Ascending aorta (tissue), 2 donors: ENCODE data around the gene ATP1B1. TPM values are rescaled to one million over a fixed set of nuclear protein-coding genes. Genes with fewer than 3 reads are reported as not detected.

Experiments
- DNase-seq, 2 donors: peaks; one replicate each; pipeline ENCODE4 v3.0.0-alpha.2; 2019; ENCODE audit warnings: low spot score in 2 of 2
- H3K27ac ChIP-seq, 2 donors: fragments of 200-600 bp; sonication (generic); one replicate each; pipeline ENCODE4 v1.5.1; 2016 to 2017; ENCODE audit warnings: mild to moderate bottlenecking in 1 of 2
- H3K27me3 ChIP-seq: fragments of 200-600 bp; sonication (generic); one replicate; pipeline ENCODE4 v1.5.1; 2017
- H3K36me3 ChIP-seq, 2 donors: fragments of 200-600 bp; sonication (generic); one replicate each; pipeline ENCODE4 v1.5.1; 2016
- H3K4me1 ChIP-seq, 2 donors: fragments of 200-600 bp; sonication (generic); one replicate each; pipeline ENCODE4 v1.5.1; 2016 to 2017; ENCODE audit warnings: mild to moderate bottlenecking in 1 of 2
- H3K4me3 ChIP-seq, 2 donors: fragments of 200-600 bp; sonication (generic); one replicate each; pipeline ENCODE4 v1.5.1; 2016 to 2017; ENCODE audit warnings: mild to moderate bottlenecking in 1 of 2
- H3K9me3 ChIP-seq, 2 donors: fragments of 200-600 bp; sonication (generic); one replicate each; pipeline ENCODE4 v1.5.1; 2016
- intact Hi-C: fragments of 100-400 bp; cut with DNase I; formaldehyde crosslinking; loops from one replicate; pipeline ENCODE4 v1.15.1; 2023
- total RNA-seq: library from RNA; depleted of rRNA; stranded (reverse); fragments of >200 nt; gene quantifications from one replicate; pipeline ENCODE4 v1.1.0, GENCODE V29; 2016
- TF ChIP-seq, protein P1 (sequence below), 3 experiments: fragments of 200-600 bp in 2 of 3; fragments of 450-650 bp in 1 of 3; sonication (generic) in 2 of 3; IDR thresholded peaks; one replicate each; pipeline ENCODE4 v1.5.1; 2016 to 2019; ENCODE audit warnings: antibody characterized with exemption in 3 of 3, mild to moderate bottlenecking in 1 of 3, moderate library complexity in 1 of 3

Gene ATP1B1
- total RNA-seq, 1 donor from 2014 or later, result 3.5 TPM

DNA sequence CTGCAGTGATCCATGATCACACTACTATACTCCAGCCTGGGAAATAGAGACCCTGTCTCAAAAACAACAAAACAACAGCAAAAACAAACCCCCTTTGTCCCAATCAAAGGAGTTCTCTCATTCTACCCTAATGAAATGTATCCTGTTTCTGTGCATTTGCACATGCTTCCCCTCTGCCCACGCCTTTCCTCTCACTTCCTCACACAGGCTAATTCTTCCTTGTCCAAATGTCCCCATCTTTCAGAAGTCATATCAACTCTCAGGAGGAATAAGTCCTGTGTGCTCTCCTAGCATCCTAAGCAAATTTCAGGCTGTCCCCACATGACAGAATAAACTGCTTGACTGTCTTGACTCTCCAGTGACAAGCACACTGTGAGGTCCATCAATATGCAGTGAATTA is 8.1 kb upstream of the ATP1B1 start:
- H3K4me1 ChIP-seq, result peaks cover 0 to 5% of the 10 kb centered on the region in 2 donors
- H3K9me3 ChIP-seq, result no peaks in the 10 kb centered on the region
- no peaks in the 10 kb centered on the region for H3K36me3 ChIP-seq
- DNase-seq, result no peak
- TF ChIP-seq, protein P1, sequence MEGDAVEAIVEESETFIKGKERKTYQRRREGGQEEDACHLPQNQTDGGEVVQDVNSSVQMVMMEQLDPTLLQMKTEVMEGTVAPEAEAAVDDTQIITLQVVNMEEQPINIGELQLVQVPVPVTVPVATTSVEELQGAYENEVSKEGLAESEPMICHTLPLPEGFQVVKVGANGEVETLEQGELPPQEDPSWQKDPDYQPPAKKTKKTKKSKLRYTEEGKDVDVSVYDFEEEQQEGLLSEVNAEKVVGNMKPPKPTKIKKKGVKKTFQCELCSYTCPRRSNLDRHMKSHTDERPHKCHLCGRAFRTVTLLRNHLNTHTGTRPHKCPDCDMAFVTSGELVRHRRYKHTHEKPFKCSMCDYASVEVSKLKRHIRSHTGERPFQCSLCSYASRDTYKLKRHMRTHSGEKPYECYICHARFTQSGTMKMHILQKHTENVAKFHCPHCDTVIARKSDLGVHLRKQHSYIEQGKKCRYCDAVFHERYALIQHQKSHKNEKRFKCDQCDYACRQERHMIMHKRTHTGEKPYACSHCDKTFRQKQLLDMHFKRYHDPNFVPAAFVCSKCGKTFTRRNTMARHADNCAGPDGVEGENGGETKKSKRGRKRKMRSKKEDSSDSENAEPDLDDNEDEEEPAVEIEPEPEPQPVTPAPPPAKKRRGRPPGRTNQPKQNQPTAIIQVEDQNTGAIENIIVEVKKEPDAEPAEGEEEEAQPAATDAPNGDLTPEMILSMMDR (IDR thresholded peaks at IDR 0.05), result no peak
- intact Hi-C loops, result no loop called here
- H3K4me3 ChIP-seq, result no peak overlapping the region
- H3K27me3 ChIP-seq, result no peaks in the 10 kb centered on the region
- H3K27ac ChIP-seq, result no peak overlapping the region

DNA sequence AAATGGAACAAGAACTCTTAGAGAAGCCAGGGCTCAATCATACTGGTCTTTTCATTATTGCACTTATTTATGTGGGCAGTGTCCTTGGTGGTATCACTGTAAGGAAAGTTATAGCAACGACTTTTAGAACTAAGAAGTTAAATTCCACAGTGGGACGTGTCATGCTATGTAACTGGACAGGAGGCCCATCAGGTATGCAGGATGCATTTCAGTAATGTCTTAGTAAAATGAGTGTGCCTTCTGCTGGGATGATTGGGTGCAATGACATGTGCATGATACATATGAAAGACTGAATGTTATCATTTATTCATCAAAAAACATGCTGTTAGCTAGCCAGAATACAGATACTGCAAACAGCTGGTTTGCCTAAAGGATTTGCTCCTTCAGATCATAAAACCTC is 6.9 kb upstream of the ATP1B1 start:
- Histone ChIP-seq H3K27ac (no peak overlapping the region), H3K36me3 (no peaks in the 10 kb centered on the region), H3K9me3 (no peaks in the 10 kb centered on the region), H3K27me3 (no peaks in the 10 kb centered on the region), H3K4me1 (peaks cover 0 to 5% of the 10 kb centered on the region in 2 donors), H3K4me3 (no peak overlapping the region)
- no peak for DNase-seq
- intact Hi-C loops, result no loop called here
- TF ChIP-seq, protein P1 (IDR thresholded peaks at IDR 0.05), result no peak

DNA sequence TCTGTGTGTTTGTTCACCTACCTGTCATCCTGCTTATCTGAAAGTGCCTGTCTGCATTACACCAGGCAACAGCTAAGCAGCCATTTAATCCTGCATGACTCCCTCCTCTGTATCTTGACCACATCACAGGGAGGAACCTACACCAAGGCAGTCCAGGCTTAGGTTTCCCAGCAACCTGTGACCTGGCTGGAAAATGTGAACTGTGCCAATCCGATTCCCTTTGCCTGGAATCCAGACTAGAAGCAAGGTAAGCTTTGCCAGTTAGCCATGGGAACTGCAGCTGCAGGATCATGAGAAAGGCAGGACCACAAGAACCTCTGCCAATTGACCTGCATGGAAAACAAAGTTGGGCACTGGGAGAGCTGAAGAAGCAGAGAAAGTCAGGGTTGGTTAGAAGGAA is 6.3 kb upstream of the ATP1B1 start:
- TF ChIP-seq, protein P1 (IDR thresholded peaks at IDR 0.05), result no peak
- intact Hi-C loops, result loop anchor here (10.0 kb wide), 2 partner anchors 755 to 875 kb away; partner anchors contain the start of gene SFT2D2
- Histone ChIP-seq H3K27me3 (no peaks in the 10 kb centered on the region), H3K4me1 (peaks cover 0 to 5% of the 10 kb centered on the region in 2 donors), H3K27ac (no peak overlapping the region), H3K36me3 (no peaks in the 10 kb centered on the region), H3K9me3 (no peaks in the 10 kb centered on the region), H3K4me3 (no peak overlapping the region)
- DNase-seq, result no peak

DNA sequence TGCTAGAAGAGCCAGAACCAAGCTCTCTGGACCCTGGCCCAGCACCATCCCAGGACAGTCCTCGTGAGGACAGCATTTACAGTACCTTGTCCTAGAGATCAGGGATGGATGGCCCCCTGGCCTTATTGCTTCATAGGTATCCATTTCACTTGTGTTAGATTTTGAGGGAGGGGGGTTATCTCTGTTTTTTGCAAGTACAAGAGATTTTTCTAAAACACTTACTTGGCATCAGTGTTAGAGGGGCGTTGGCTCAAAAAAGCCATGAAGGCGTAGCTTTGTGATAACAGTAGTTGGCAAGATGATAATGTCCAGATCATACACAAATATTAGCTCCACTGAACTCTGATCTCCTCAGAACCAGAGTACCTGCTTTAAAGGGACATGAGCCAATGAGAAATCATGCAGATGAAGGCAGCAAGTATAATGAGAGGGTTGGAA is 5.8 kb upstream of the ATP1B1 start:
- Histone ChIP-seq H3K27ac (no peak overlapping the region), H3K4me1 (peaks cover 0 to 5% of the 10 kb centered on the region in 2 donors), H3K27me3 (no peaks in the 10 kb centered on the region), H3K4me3 (no peak overlapping the region), H3K9me3 (no peaks in the 10 kb centered on the region), H3K36me3 (no peaks in the 10 kb centered on the region)
- DNase-seq, result no peak
- intact Hi-C loops, result loop anchor here (10.0 kb wide), 2 partner anchors 756 to 876 kb away; partner anchors contain the start of gene SFT2D2
- TF ChIP-seq, protein P1 (IDR thresholded peaks at IDR 0.05), result no peak

DNA sequence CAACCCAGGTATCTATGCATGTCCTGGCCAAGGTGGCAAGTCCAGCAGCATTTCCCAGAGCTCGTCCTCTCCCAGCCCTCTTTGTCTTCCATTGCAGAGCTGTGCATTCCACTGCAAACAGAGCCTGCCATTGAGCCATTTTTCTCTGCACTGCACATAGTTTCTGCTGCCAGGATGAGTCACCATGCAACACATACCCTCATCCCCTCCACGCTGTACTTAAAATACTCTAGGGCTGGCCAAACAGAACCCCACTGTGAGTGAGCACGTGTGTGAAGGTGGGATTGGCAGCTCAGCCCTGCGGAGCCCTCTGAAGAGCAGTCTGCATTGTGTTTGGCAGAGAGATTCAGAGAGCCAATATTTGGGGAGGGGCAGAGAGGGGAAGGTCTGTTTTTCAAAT is 3.9 kb upstream of the ATP1B1 start:
- Histone ChIP-seq H3K4me3 (peak overlapping the region in 1 of 2 donors; percentile 6), H3K27me3 (no peaks in the 10 kb centered on the region), H3K36me3 (no peaks in the 10 kb centered on the region), H3K9me3 (no peaks in the 10 kb centered on the region), H3K4me1 (peaks cover 2 to 5% of the 10 kb centered on the region in 2 donors), H3K27ac (no peak overlapping the region)
- TF ChIP-seq, protein P1 (IDR thresholded peaks at IDR 0.05), result no peak
- intact Hi-C loops, result loop anchor here (10.0 kb wide), 2 partner anchors 758 to 878 kb away; partner anchors contain the start of gene SFT2D2
- peak in 1 of 2 donors; percentile 69 for DNase-seq

DNA sequence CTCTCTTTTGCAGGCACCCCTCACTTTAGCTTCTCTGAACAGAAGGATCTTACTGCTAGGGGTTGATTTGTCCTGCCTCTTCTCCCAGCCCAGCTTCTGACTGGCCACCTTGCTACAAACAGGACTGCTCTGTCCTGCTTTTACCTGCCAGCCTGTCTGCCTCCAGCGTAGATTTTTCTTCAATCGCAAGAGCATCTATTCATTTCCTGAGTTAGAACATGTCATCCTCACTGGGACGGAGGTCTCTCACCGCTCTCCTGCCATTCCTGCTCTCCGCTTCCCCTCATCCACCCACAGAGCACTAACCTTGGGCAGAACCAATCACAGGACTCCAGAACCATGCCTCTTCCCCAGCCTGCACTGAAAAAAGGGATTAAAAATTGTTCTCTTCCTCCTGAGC is 3.5 kb upstream of the ATP1B1 start:
- intact Hi-C loops, result loop anchor here (10.0 kb wide), 2 partner anchors 758 to 878 kb away; partner anchors contain the start of gene SFT2D2
- Histone ChIP-seq H3K27me3 (no peaks in the 10 kb centered on the region), H3K4me1 (peaks cover 2 to 5% of the 10 kb centered on the region in 2 donors), H3K27ac (peak overlapping the region; percentile 21 to 35), H3K4me3 (no peak overlapping the region), H3K9me3 (no peaks in the 10 kb centered on the region), H3K36me3 (no peaks in the 10 kb centered on the region)
- no peak for DNase-seq
- TF ChIP-seq, protein P1 (IDR thresholded peaks at IDR 0.05), result no peak
